ENCODE measurements around the gene HPRT1. TPM values are rescaled to one million over a fixed set of nuclear protein-coding genes. Genes with fewer than 3 reads are reported as not detected.
A peak's percentile ranks its signal among the peaks of the same experiment; 100 is the strongest.

The HPRT1 gene
- 10 to 100 TPM; 11.6 to 19.4 (median 17.6) TPM for total RNA-seq

- H3K4me1 ChIP-seq, result peaks cover 0 to 6% (median 0%) of the 10 kb centered on the region in 4 donors
- DNase-seq, result peak; percentile 73 to 92 (median 91)
- H3K4me3 ChIP-seq, result peak within 1 kb of the TSS; percentile 56 to 80 (median 66)
- H3K9me3 ChIP-seq, result no peaks in the 10 kb centered on the region
- H3K27ac ChIP-seq, result peak within 1 kb of the TSS; percentile 77 to 90 (median 82)
- H3K36me3 ChIP-seq, result no peaks in the 10 kb centered on the region
- H3K27me3 ChIP-seq, result no peaks in the 10 kb centered on the region
- TF ChIP-seq POLR2A (IDR thresholded peaks at IDR 0.05) (peak in 1 of 2 donors; percentile 38), CTCF (IDR thresholded peaks at IDR 0.05) (no peak)
Observed at GRCh38 chrX:134460005-134460861, at the start of gene HPRT1. HPRT1 (plus strand) TSS chrX:134460165; CDS start chrX:134460312, 147 bp downstream.

- Histone ChIP-seq H3K4me1 (no peaks in the 10 kb centered on the region), H3K27ac (no peak overlapping the region), H3K27me3 (no peaks in the 10 kb centered on the region), H3K36me3 (peaks cover 0 to 3% (median 0%) of the 10 kb centered on the region in 3 donors), H3K4me3 (no peak overlapping the region), H3K9me3 (no peaks in the 10 kb centered on the region)
- DNase-seq, result no peak
- TF ChIP-seq CTCF (IDR thresholded peaks at IDR 0.05) (no peak), POLR2A (IDR thresholded peaks at IDR 0.05) (no peak)
Observed at GRCh38 chrX:134416087-134416486, 43.9 kb upstream of the HPRT1 start.

- Histone ChIP-seq H3K4me3 (no peak overlapping the region), H3K27ac (no peak overlapping the region), H3K4me1 (no peaks in the 10 kb centered on the region), H3K36me3 (peaks cover 0 to 3% (median 0%) of the 10 kb centered on the region in 3 donors), H3K27me3 (no peaks in the 10 kb centered on the region), H3K9me3 (no peaks in the 10 kb centered on the region)
- TF ChIP-seq POLR2A (IDR thresholded peaks at IDR 0.05) (no peak), CTCF (IDR thresholded peaks at IDR 0.05) (no peak)
- DNase-seq, result peak in 1 of 3 donors; percentile 47
Observed at GRCh38 chrX:134418317-134419113, 41.5 kb upstream of the HPRT1 start.

- TF ChIP-seq CTCF (IDR thresholded peaks at IDR 0.05) (no peak), POLR2A (IDR thresholded peaks at IDR 0.05) (no peak)
Observed at GRCh38 chrX:134419784-134420183, 40.2 kb upstream of the HPRT1 start.

GRCh38 chrX:134423606-134424005, 36.4 kb upstream of the HPRT1 start:
- Histone ChIP-seq H3K36me3 (no peaks in the 10 kb centered on the region), H3K27me3 (no peaks in the 10 kb centered on the region), H3K4me1 (no peaks in the 10 kb centered on the region), H3K27ac (no peak overlapping the region), H3K9me3 (no peaks in the 10 kb centered on the region), H3K4me3 (no peak overlapping the region)
- no peak for DNase-seq
- TF ChIP-seq CTCF (IDR thresholded peaks at IDR 0.05) (peak in 3 of 6 experiments; percentile 37 to 53 (median 44)), POLR2A (IDR thresholded peaks at IDR 0.05) (no peak)

More at GRCh38 chrX:134419784-134420183, 40.2 kb upstream of the HPRT1 start:
- no peaks in the 10 kb centered on the region for H3K27me3 ChIP-seq
- H3K9me3 ChIP-seq, result no peaks in the 10 kb centered on the region
- no peak overlapping the region for H3K4me3 ChIP-seq
- no peaks in the 10 kb centered on the region for H3K4me1 ChIP-seq
- no peak for DNase-seq
- no peak overlapping the region for H3K27ac ChIP-seq
- peaks cover 0 to 3% (median 0%) of the 10 kb centered on the region in 3 donors for H3K36me3 ChIP-seq

Measured in Peyer's patch (tissue), 4 donors.